HFF-Myc (cell line): ENCODE results near the gene KNSTRN.

Source experiments
- DNase-seq: peaks from one replicate; pipeline ENCODE4 v3.0.0-alpha.2; 2011; ENCODE audit warnings: low read depth; ENCODE audit errors: extremely low read depth
- H3K4me3 ChIP-seq: replicated peaks from 2 replicates; pipeline ENCODE4 v1.5.1; 2011; ENCODE audit warnings: low read depth, mild to moderate bottlenecking, control low read depth, low read length
- TF ChIP-seq, protein P1 (sequence below): IDR thresholded peaks from 2 replicates; pipeline ENCODE4 v1.5.1; 2012; ENCODE audit warnings: mild to moderate bottlenecking, low read depth, low read length, control low read depth; ENCODE audit errors: missing control alignments

The KNSTRN gene

DNA sequence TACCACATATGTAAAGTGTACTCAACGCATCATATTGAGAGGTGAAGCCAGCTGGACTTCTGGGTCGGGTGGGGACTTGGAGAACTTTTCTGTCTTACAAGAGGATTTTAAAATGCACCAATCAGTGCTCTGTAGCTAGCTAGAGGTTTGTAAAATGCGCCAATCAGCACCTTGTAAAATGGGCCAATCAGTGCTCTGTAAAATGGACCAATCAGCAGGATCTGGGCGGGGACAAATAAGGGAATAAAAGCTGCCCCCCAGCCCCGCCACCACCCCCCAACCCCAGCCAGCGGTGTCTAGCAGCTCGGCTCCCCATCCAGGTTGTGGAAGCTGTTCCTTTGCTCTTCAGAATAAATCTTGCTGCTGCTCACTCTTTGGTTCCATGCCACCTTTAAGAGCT lies 16.8 kb downstream of the KNSTRN start:
- TF ChIP-seq, protein P1, sequence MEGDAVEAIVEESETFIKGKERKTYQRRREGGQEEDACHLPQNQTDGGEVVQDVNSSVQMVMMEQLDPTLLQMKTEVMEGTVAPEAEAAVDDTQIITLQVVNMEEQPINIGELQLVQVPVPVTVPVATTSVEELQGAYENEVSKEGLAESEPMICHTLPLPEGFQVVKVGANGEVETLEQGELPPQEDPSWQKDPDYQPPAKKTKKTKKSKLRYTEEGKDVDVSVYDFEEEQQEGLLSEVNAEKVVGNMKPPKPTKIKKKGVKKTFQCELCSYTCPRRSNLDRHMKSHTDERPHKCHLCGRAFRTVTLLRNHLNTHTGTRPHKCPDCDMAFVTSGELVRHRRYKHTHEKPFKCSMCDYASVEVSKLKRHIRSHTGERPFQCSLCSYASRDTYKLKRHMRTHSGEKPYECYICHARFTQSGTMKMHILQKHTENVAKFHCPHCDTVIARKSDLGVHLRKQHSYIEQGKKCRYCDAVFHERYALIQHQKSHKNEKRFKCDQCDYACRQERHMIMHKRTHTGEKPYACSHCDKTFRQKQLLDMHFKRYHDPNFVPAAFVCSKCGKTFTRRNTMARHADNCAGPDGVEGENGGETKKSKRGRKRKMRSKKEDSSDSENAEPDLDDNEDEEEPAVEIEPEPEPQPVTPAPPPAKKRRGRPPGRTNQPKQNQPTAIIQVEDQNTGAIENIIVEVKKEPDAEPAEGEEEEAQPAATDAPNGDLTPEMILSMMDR: no peak
- no peak for DNase-seq
- H3K4me3 ChIP-seq: no peak overlapping the region

DNA sequence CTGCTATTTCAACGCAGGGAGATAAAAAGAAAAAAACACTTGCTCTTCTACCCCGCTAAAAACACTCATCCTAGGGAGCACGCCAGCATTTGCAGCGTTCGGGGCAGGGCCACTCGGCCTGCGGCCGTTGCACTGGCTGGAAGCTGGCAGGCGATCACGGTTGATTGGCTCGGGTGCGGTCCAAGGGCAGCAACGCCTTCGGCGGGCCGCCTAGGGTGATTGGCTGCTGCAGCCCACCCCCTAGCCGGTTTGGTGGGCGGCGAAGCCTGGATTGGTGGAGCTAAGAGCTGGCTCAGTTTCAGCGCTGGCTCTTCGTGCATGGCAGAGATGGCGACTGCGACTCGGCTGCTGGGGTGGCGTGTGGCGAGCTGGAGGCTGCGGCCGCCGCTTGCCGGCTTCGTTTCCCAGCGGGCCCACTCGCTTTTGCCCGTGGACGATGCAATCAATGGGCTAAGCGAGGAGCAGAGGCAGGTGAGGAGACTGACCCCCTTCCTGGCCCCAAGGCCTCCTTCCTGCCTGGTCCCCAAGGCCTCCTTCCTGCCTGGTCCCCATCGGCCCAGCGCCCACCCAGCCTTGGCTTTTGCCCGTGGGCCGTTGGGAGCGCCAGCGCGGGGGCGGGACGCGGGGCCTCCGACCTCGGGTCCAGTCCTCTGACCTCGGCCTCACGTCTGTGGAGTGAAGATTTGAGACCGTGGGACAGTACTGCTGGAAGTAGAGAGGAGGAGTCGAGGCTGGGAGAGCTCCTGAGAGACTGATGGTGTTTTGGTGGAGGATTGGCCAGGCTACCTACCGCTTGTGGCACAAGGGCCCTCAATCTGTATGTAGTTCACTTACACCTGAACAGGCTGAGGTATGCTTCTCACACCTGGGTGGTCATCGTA lies 23.2 kb downstream of the KNSTRN start, which contains the start of gene IVD:
IVD (plus strand) TSS at position 295 of the 881 bp plus-strand sequence; CDS start at position 328, 33 bp downstream.
- H3K4me3 ChIP-seq: peak within 1 kb of the TSS; percentile 84
- DNase-seq: peak; percentile 92
- TF ChIP-seq, protein P1: no peak

DNA sequence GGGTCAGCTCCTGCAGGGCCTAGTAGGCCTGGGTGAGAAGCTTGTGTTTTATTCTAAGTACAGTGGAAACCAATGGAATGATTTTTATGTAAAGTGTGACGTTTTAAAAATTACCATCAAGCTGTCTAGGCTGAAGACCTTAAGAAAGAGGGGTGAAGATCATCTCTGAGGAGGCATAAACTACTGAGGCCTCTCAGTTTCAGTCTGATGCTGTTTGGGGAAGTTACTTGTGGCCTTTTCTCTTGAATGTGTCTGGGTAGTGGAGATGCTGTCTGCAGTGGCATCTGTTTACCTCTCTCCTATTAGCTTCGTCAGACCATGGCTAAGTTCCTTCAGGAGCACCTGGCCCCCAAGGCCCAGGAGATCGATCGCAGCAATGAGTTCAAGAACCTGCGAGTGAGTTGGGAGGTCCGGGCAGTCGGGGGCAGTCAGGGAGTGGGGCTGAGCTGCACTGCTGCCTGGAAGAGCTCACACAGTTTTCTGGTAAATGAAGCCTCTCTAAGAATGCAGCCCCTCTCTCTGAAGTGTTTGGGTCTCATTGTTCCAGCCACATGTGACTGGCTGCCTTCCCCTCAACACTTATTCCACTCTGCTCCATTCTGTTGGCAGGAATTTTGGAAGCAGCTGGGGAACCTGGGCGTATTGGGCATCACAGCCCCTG lies 24.9 kb downstream of the KNSTRN start:
- DNase-seq: no peak
- peak overlapping the region; percentile 84 for H3K4me3 ChIP-seq
- TF ChIP-seq, protein P1: no peak

DNA sequence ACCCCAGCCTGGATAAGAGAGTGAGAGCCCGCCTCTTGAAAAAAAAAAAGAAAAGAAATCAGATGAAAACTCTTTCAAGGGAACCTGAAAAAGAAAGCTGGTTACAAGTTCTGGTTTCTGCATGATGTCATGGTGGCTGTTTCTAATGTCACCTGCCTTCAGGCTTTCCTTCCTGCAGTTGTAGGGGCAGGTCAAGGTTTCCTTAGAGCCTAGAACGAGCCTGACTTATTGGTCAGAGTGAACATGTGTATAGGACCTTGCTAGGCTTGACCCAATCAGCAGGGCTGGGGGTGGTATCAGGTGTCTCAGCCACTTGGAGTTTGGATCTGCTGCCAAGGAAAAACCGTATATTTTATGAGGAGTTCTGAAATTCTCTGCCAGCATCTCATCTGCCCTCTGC lies 26.8 kb downstream of the KNSTRN start:
- no peak for DNase-seq
- TF ChIP-seq, protein P1: no peak
- H3K4me3 ChIP-seq: no peak overlapping the region

DNA sequence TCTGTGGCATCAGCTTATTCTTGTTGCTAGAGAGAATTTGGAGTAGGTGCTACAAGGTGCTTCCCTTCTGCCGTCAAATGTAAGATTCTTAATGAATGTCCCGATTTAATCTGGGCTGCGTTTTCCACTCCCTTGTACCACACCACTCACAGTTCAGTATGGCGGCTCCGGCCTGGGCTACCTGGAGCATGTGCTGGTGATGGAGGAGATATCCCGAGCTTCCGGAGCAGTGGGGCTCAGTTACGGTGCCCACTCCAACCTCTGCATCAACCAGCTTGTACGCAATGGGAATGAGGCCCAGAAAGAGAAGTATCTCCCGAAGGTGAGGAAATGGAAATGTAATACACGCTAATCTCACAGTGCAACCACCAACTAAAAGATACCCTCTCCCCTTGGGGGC lies 28.0 kb downstream of the KNSTRN start:
- DNase-seq: no peak
- no peak overlapping the region for H3K4me3 ChIP-seq
- TF ChIP-seq, protein P1: no peak

DNA sequence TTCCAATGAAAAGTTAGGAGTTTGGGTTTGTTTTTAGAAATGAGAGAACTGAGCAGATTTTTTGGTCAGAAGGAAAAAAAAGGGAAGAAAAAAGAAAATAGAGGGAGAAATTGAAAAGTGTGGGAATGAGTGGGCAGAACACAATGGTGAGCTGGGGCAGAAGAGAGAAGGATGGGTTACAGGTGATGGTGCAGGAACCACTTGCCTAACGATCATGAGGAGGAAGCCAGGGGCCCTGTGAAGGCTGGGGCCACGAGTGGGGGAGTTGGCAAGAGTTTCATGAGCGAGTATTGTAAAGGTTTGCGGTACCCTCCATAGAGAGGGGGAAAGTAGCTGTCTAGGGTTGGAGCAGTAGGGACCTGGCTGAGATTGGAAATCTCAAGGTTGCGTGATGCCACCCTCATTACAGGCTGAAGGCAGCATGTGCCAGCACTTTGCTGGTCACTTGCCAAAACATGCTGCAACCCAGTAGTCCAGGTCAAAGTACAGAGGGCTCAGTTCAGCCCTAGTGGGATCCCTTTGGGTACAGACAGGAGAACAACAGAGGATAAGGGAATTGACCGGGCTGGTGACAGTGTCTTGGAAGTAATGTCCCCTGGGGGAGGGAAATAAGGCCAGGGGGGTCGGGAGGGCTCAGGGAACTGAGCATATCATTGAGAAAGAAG lies 29.7 kb downstream of the KNSTRN start:
- TF ChIP-seq, protein P1: no peak
- no peak for DNase-seq
- H3K4me3 ChIP-seq: no peak overlapping the region
